ENCODE measurements around the gene ACKR3. TPM values are rescaled to one million over a fixed set of nuclear protein-coding genes. Genes with fewer than 3 reads are reported as not detected.

The ACKR3 gene
- polyA plus RNA-seq, 5 donors = 32.3 to 44.1 (median 38.1) TPM

DNA sequence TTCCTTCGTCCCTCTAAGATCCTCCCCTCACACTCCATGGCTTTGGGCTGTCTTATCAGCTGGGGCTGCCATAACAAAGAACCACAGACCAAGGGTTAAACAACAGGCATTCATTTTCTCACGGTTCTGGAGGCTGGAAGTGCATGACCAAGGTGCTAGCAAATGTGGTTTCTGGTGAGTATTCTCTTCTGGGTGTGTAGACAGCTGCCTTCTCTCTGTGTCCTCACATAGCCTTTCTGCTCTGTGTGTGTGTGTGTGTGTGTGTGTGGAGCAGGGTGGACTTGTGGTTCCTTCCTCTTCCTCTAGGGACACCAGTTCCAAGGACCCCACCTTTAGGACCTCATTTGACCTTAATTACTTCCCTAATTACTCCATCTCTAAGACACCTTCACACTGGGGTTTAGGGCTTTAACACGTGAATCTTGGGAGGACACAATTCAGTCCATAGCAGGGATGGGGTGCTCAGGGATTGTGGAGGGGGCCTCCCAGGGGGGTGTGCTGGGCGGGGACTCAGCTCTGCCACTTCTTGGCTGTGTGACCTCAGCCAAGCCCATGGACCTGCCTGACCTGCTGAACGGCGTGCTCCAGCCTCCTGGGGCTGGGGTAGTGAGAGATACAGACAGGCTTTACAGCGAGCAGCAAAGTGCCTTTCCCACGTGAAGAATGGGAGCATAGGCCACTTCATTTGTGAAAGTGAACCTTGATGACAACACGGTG lies 38.0 kb downstream of the ACKR3 start:
- DNase-seq = no peak

DNA sequence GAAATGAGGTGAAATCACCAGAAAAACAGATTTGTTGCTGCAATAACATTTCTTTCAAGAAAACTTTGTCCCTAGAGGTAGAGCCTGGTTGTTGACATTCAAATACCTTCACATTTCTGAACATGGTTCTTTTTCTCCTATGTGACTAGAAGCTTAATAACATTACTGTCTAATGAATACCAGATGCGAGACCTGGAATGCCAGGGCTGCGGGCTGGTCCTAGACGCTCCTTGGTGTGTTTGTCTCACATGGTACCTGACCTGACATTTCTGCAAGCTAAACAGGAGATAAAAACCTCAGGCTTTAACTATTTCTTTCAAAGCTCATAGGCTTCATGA lies 38.5 kb downstream of the ACKR3 start:
- no peak for DNase-seq

DNA sequence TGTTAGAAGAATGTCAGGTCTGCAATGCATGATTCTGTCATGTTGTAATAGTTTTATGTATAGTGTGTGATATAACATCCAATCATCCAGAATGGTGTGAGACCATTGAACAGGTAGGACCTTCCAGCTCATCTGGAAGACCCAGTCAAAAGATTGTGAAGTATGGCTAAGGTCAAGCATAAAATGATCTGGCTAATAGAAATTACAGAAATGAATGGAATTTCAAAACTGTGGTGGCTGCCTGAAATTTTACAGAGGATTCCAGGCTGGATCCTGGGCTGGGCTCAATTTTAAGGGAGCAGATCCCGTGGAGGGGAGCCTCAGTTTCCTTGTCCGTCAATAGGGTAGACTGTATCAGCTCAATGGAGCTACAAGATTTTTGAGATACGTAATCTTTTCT lies 39.1 kb downstream of the ACKR3 start:
- DNase-seq = no peak

GRCh38 chr2:236610991-236611821 lies 41.6 kb downstream of the ACKR3 start:
- no peak for DNase-seq

- DNase-seq = no peak
Measured at GRCh38 chr2:236612737-236613136, 43.1 kb downstream of the ACKR3 start.

- DNase-seq = no peak
Measured at GRCh38 chr2:236613612-236614011, 44.0 kb downstream of the ACKR3 start.

- DNase-seq = no peak
Measured at GRCh38 chr2:236614551-236614950, 44.9 kb downstream of the ACKR3 start.

GRCh38 chr2:236616031-236616430 lies 46.4 kb downstream of the ACKR3 start:
- DNase-seq = no peak

DNA sequence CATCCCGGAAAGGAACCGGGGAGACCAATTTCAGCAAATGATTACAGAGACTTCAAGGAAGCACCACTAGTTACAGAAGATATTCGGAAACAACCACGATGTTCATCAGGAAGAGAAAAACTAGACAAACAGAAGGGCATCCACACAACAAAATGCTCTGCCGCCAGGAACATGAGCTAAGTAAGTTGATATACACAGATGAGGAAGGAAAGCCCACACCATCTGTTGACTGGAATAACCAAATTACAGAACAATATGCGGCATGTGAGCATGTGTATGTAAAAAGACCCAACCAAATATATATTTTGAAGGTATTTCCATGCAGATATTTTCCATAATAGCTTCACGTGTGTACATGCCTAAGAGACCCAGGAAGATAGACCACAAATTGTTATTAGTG lies 47.0 kb downstream of the ACKR3 start:
- no peak for DNase-seq

- no peak for DNase-seq
Measured at GRCh38 chr2:236617221-236617737, 47.7 kb downstream of the ACKR3 start.

- DNase-seq = no peak
Measured at GRCh38 chr2:236617796-236618195, 48.2 kb downstream of the ACKR3 start.

GRCh38 chr2:236618370-236618769 lies 48.7 kb downstream of the ACKR3 start:
- DNase-seq = no peak

- DNase-seq = no peak
Measured at GRCh38 chr2:236619910-236620612, 50.4 kb downstream of the ACKR3 start.

- DNase-seq = no peak
Measured at GRCh38 chr2:236621786-236622185, 52.2 kb downstream of the ACKR3 start.

GRCh38 chr2:236622201-236622600 lies 52.6 kb downstream of the ACKR3 start:
- DNase-seq = no peak

DNA sequence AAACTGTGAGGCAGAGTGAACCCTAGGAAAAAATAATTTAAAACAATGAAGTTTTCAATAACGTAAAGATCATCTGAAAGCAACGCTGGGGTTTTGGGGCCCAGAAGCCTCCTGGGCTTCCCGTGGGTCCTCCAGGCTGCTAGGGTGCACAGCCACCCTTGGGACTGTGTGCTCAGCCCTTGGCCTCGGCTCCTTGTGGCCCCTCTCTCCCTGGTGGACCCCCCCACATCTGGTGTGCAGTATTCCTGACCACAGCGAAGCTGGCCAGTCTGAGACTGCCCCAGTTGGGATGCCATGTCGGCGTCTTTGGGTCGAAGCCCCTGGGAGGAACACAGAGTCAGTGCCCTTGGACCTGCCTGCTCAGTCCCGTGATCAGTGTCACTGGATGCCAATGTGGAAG lies 53.0 kb downstream of the ACKR3 start:
- no peak for DNase-seq

- DNase-seq = no peak
Measured at GRCh38 chr2:236623816-236624215, 54.2 kb downstream of the ACKR3 start.

DNA sequence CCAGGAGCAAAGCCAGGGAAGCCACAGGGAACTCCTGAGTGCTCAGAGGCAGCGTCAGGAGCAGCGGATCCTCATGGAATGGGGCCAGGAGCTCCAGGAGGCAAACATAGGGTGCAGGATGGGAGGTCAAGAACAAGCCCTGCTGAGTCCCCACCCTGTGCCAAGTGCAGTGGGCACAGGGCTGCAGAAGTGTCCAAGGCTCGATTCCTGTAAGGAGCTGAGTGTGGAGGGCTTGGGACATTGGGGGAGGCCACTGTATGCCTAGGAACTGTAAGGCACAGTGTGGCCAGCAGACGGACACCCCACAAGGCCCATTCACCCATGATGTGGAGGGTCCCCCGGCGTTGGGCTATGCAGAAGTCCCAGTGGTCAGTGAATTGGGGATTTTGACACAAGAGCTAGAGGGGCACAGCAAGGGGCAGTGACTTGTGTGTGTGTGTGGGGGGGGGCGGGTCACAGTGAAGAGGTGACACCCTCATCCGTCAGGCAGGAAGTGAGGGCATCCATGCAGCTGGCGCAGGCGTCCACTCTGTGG lies 55.6 kb downstream of the ACKR3 start:
- DNase-seq = no peak

- no peak for DNase-seq
Measured at GRCh38 chr2:236626391-236627150, 56.9 kb downstream of the ACKR3 start.

DNA sequence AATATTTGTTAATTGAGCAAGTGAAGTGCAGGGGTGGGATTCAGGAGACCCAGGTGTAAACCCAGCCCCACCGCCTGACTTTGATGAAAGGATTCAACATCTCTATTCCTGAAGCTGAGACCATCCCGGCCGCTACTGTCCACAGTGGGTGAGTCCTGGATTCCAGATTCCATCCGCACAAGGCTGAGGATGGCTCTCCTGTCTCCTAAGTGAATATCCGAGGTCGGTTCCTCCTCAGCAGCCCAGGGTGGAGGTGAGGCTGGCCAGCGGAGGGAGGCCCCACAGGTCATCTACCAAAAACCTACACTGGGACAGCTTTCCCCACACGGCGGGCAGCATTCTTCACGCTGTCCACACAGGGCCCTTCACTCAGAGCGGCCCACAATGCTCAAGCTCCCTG lies 57.6 kb downstream of the ACKR3 start:
- no peak for DNase-seq

DNA sequence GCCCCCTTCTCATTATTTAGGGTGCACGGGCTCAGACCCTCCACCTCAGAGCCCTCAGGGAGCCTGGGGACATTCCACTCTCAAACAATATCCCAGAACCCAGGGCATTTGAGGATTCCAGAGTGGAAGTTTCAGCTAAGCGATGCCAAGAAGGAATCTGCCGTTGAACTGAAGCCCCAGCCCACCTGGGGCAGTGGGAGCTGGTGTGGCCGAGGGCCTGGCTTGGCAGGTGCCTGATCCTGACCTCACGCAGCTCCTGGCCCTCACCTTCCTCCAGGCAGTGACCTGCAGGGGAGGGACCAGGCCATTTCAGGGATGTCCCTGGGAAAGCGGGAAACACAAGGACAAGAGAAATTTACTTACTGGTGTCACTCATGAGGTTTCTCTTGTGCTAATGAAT lies 58.2 kb downstream of the ACKR3 start:
- no peak for DNase-seq

Measured in right lung (tissue), 5 donors.